ENCODE data around the gene PRKG1. TPM values are rescaled to one million over a fixed set of nuclear protein-coding genes. Genes with fewer than 3 reads are reported as not detected.
"Not testable (repeated sequence)": the region's sequence is repeated elsewhere in the genome, so short reads cannot be mapped to it uniquely, and the experiment has no call there.

Gene PRKG1
- total RNA-seq, 1 experiment from 2014 or later: 16.5 TPM

DNA sequence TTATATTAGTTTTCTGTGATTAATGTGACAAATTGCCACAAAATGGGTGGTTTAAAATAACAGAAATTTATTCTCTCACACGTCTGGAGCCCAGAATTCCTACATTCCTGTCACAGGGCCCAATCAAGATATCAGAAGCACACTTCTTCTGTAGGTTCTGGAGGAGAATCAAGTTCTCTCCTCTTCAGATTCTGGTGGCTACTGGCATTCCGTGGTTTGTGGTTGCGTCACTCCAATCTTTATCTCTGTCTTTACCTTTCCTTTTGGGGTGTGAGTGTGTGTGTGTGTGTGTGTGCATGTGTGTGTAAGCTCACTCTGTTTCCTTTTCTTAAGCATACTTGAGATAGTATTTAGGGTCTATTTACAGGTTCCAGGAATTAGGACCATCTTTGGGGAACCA, 1124.3 kb downstream of the PRKG1 start (continued):
- TF ChIP-seq ZBTB21 (CRISPR knock-in tag; IDR thresholded peaks at IDR 0.05; ENCODE audit: borderline replicate concordance) (no peak), TEAD4 (CRISPR knock-in tag; IDR thresholded peaks at IDR 0.05) (no peak)

DNA sequence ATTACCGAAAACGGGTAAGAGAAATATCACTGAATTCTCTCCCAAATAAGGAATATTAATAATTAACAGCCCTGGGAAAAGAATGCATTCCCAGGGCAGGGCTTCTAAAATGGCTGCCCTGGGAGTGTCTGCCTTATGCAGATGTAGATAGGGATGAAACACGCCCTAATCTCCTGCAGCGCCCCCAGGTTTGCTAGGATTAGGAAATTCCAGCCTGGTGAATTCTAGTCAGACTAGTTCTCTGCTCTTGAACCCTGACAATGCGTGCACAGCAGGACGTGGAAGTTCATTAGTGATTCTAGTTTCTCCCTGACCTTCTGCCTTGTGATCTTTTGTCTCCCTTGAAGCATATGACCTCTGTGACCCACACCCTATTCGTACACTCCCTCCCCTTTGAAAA, 1130.6 kb downstream of the PRKG1 start:
- H3K27me3 Mint-ChIP-seq (ENCODE audit: low read depth); POLR2A ChIA-PET; CTCF ChIA-PET; H3K4me3 Mint-ChIP-seq; ATAC-seq: not testable (repeated sequence)
- peaks cover 28% of the 10 kb centered on the region for H3K36me3 Mint-ChIP-seq
- H3K9me3 Mint-ChIP-seq: peaks cover 57% of the 10 kb centered on the region
- H3K4me1 Mint-ChIP-seq: peaks cover 35% of the 10 kb centered on the region
- peak; percentile 50 for DNase-seq (ENCODE audit: low spot score)
- TF ChIP-seq TEAD1 (CRISPR knock-in tag; IDR thresholded peaks at IDR 0.05): peak; percentile 89
- H3K27ac Mint-ChIP-seq: peak overlapping the region; percentile 44; the same call in 1 of the 2 replicates

DNA sequence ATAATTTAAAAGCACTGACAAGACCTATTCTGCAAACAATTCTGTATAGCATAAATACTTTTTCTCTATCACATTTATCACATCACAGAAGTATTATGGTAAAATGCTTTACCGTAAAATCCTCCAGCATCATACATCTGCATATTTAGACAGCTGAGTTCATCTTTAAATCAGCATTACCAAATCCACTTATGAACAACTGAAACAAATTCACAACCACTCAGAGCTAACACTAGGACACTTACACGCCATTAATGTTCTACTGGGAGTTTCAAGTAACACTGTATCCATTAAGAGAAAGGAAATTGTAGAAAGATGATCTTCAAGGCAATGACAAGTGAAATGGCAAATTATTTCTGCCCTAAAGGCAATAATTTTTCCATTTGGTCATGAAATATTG, 1134.1 kb downstream of the PRKG1 start:
- peaks cover 23% of the 10 kb centered on the region for H3K36me3 Mint-ChIP-seq
- no peak for ATAC-seq
- POLR2A ChIA-PET: no interaction called here
- H3K4me3 Mint-ChIP-seq: no peak overlapping the region
- DNase-seq (ENCODE audit: low spot score): no peak
- no peak overlapping the region for H3K27ac Mint-ChIP-seq
- no peaks in the 10 kb centered on the region; the same call in 1 of the 2 replicates for H3K27me3 Mint-ChIP-seq (ENCODE audit: low read depth)
- no peak for TF ChIP-seq TEAD1 (CRISPR knock-in tag; IDR thresholded peaks at IDR 0.05)
- TF ChIP-seq FOXK1 (CRISPR knock-in tag; IDR thresholded peaks at IDR 0.05): no peak
- TF ChIP-seq, protein P1, sequence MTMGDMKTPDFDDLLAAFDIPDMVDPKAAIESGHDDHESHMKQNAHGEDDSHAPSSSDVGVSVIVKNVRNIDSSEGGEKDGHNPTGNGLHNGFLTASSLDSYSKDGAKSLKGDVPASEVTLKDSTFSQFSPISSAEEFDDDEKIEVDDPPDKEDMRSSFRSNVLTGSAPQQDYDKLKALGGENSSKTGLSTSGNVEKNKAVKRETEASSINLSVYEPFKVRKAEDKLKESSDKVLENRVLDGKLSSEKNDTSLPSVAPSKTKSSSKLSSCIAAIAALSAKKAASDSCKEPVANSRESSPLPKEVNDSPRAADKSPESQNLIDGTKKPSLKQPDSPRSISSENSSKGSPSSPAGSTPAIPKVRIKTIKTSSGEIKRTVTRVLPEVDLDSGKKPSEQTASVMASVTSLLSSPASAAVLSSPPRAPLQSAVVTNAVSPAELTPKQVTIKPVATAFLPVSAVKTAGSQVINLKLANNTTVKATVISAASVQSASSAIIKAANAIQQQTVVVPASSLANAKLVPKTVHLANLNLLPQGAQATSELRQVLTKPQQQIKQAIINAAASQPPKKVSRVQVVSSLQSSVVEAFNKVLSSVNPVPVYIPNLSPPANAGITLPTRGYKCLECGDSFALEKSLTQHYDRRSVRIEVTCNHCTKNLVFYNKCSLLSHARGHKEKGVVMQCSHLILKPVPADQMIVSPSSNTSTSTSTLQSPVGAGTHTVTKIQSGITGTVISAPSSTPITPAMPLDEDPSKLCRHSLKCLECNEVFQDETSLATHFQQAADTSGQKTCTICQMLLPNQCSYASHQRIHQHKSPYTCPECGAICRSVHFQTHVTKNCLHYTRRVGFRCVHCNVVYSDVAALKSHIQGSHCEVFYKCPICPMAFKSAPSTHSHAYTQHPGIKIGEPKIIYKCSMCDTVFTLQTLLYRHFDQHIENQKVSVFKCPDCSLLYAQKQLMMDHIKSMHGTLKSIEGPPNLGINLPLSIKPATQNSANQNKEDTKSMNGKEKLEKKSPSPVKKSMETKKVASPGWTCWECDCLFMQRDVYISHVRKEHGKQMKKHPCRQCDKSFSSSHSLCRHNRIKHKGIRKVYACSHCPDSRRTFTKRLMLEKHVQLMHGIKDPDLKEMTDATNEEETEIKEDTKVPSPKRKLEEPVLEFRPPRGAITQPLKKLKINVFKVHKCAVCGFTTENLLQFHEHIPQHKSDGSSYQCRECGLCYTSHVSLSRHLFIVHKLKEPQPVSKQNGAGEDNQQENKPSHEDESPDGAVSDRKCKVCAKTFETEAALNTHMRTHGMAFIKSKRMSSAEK (CRISPR knock-in tag; IDR thresholded peaks at IDR 0.05; ENCODE audit: borderline replicate concordance): no peak
- no peak for TF ChIP-seq OVOL2 (CRISPR knock-in tag; IDR thresholded peaks at IDR 0.05; ENCODE audit: borderline replicate concordance)
- no peak for TF ChIP-seq NR3C1 (CRISPR knock-in tag; conservative IDR thresholded peaks at IDR 0.05; ENCODE audit: low read depth)
- TF ChIP-seq TEAD4 (CRISPR knock-in tag; IDR thresholded peaks at IDR 0.05): no peak
- TF ChIP-seq, protein P2, sequence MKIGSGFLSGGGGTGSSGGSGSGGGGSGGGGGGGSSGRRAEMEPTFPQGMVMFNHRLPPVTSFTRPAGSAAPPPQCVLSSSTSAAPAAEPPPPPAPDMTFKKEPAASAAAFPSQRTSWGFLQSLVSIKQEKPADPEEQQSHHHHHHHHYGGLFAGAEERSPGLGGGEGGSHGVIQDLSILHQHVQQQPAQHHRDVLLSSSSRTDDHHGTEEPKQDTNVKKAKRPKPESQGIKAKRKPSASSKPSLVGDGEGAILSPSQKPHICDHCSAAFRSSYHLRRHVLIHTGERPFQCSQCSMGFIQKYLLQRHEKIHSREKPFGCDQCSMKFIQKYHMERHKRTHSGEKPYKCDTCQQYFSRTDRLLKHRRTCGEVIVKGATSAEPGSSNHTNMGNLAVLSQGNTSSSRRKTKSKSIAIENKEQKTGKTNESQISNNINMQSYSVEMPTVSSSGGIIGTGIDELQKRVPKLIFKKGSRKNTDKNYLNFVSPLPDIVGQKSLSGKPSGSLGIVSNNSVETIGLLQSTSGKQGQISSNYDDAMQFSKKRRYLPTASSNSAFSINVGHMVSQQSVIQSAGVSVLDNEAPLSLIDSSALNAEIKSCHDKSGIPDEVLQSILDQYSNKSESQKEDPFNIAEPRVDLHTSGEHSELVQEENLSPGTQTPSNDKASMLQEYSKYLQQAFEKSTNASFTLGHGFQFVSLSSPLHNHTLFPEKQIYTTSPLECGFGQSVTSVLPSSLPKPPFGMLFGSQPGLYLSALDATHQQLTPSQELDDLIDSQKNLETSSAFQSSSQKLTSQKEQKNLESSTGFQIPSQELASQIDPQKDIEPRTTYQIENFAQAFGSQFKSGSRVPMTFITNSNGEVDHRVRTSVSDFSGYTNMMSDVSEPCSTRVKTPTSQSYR (CRISPR knock-in tag; IDR thresholded peaks at IDR 0.05): no peak
- TF ChIP-seq SP1 (CRISPR knock-in tag; conservative IDR thresholded peaks at IDR 0.05): no peak
- TF ChIP-seq, protein P3, sequence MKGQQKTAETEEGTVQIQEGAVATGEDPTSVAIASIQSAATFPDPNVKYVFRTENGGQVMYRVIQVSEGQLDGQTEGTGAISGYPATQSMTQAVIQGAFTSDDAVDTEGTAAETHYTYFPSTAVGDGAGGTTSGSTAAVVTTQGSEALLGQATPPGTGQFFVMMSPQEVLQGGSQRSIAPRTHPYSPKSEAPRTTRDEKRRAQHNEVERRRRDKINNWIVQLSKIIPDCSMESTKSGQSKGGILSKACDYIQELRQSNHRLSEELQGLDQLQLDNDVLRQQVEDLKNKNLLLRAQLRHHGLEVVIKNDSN (CRISPR knock-in tag; IDR thresholded peaks at IDR 0.05): no peak
- TF ChIP-seq, protein P4, sequence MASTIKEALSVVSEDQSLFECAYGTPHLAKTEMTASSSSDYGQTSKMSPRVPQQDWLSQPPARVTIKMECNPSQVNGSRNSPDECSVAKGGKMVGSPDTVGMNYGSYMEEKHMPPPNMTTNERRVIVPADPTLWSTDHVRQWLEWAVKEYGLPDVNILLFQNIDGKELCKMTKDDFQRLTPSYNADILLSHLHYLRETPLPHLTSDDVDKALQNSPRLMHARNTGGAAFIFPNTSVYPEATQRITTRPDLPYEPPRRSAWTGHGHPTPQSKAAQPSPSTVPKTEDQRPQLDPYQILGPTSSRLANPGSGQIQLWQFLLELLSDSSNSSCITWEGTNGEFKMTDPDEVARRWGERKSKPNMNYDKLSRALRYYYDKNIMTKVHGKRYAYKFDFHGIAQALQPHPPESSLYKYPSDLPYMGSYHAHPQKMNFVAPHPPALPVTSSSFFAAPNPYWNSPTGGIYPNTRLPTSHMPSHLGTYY (CRISPR knock-in tag; IDR thresholded peaks at IDR 0.05): no peak
- TF ChIP-seq NFE2L1 (CRISPR knock-in tag; IDR thresholded peaks at IDR 0.05): no peak
- peaks cover 59% of the 10 kb centered on the region for H3K4me1 Mint-ChIP-seq
- H3K9me3 Mint-ChIP-seq: peaks cover 33% of the 10 kb centered on the region
- CTCF ChIA-PET: no interaction called here

All from WTC11 (cell line).